ENCODE results near the gene REXO2.

GRCh38 chr11:114448749-114449482 lies 9.6 kb downstream of the REXO2 start:
- TF ChIP-seq CTCF (IDR thresholded peaks at IDR 0.05) (no peak), EZH2phosphoT487 (IDR thresholded peaks at IDR 0.05) (no peak), EZH2 (IDR thresholded peaks at IDR 0.05) (no peak)
